Measurements from ENCODE around the gene ZNF319.

Gene ZNF319

DNA sequence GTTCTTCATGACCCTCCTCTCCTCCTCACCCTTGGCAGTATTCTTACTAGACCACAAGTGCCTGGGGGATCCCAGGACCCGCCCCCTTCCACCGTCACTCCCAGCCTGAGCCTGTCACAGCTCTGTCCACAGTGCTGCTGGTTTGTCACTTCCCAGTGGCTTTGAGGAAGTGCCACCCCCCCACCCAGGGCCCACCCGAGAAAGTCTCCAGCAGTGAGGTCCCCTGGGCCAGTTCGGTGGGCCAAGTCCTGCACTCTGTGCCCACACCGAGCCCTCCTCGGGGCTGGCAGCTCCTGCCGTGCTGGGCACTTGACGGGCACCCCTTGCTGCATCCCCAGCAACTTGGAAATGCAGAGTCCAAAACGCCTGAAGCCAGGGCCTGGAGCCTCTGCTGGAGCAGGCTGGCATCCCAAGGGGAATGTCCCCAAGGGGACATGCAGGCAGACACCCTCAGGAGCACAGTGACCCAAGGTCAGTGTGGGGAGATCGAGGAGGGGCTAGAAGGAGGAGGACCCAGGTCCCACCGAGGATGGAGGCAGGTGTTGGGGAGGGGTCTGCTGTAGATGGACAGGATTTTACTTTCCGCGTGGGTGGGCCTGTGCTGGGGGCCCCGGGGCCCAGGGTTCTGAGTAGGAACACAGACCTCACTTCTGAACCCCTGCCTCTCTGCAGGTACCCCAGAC, 40.6 kb upstream of the ZNF319 start:
- no peak overlapping the region for H3K27ac ChIP-seq
- TF ChIP-seq CTCF (conservative IDR thresholded peaks at IDR 0.05) = no peak
- TF ChIP-seq ZFX (IDR thresholded peaks at IDR 0.05) = no peak

DNA sequence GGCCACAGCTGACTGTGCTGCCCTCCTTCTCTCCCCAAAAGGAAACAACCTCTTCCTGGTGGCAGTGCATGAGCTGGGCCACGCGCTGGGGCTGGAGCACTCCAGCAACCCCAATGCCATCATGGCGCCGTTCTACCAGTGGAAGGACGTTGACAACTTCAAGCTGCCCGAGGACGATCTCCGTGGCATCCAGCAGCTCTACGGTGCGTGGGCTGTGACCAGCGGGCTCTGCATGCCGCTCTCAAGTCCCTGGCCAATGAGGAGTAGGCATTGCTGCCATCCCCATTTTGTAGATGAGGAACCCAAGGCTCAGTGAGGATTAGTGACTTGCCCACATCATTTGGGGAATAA, 40.0 kb upstream of the ZNF319 start:
- H3K27ac ChIP-seq = no peak overlapping the region
- TF ChIP-seq ZFX (IDR thresholded peaks at IDR 0.05) = no peak
- no peak for TF ChIP-seq CTCF (conservative IDR thresholded peaks at IDR 0.05)

- H3K27ac ChIP-seq = no peak overlapping the region
- TF ChIP-seq ZFX (IDR thresholded peaks at IDR 0.05) (no peak), CTCF (conservative IDR thresholded peaks at IDR 0.05) (no peak)
These were observed 39.5 kb upstream of the ZNF319 start for GRCh38 chr16:58039829-58040495.

- no peak for TF ChIP-seq CTCF (conservative IDR thresholded peaks at IDR 0.05)
- no peak for TF ChIP-seq ZFX (IDR thresholded peaks at IDR 0.05)
- no peak overlapping the region for H3K27ac ChIP-seq
These were observed 37.8 kb upstream of the ZNF319 start for GRCh38 chr16:58038219-58038641.

DNA sequence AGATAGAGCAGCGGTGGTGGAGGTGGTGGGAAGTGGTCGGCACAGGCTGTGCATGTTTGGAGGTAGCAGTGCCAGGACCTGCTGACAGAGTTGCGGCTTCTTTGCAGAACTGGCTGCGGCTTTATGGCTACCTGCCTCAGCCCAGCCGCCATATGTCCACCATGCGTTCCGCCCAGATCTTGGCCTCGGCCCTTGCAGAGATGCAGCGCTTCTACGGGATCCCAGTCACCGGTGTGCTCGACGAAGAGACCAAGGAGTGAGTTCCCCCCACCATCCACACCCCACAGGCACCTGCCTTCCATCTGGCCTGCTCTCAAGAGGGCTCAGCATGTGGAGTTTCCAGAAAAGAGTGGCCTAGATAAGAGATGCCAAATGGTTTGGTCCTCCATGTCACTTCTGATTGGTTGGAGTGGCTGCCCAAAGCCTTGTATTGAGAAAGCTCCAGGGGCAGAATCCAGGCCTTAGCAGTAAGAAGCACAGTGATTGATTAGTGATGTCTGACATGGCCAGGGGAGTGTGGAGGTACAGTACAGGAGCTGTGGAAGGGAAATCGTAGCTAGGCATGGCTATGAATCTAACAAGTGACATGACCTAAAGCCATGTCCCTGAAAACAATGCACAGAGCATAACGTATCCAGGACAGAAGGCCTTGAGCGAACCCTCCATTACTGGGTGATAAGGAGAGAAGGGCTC, 37.0 kb upstream of the ZNF319 start:
- H3K27ac ChIP-seq = no peak overlapping the region
- TF ChIP-seq CTCF (conservative IDR thresholded peaks at IDR 0.05) = no peak
- TF ChIP-seq ZFX (IDR thresholded peaks at IDR 0.05) = no peak

DNA sequence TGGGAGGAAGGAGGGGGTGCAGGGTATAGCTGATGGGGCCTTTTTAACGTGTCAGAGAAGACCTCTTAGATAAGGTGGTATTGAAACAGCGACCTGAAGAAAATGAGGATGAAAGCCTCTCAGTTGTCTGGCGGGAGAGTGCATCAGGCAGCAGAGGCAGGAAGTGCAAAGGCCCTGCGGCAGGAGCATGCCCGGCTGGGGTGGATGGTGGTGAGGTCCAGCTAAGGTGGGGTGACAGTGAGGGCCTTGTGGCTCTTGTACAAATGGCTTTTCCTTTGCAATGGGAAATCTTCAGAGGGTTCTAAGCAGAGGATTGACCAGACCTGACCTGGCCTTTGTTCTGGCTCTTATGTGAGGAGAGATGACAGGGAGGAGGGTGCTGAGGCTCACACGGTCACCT, 36.5 kb upstream of the ZNF319 start:
- TF ChIP-seq CTCF (conservative IDR thresholded peaks at IDR 0.05) = no peak
- TF ChIP-seq ZFX (IDR thresholded peaks at IDR 0.05) = no peak
- no peak overlapping the region for H3K27ac ChIP-seq
